ENCODE data around the gene MYB. TPM values are rescaled to one million over a fixed set of nuclear protein-coding genes. Genes with fewer than 3 reads are reported as not detected.
A peak's percentile ranks its signal among the peaks of the same experiment; 100 is the strongest.
"Not testable (repeated sequence)": the region's sequence is repeated elsewhere in the genome, so short reads cannot be mapped to it uniquely, and the experiment has no call there.

The MYB gene
- total RNA-seq: 1 to 10 TPM in 5 of 8 experiments, under 1 TPM in 1, not detected in 2; 0.60 to 4.8 (median 1.4) TPM

DNA sequence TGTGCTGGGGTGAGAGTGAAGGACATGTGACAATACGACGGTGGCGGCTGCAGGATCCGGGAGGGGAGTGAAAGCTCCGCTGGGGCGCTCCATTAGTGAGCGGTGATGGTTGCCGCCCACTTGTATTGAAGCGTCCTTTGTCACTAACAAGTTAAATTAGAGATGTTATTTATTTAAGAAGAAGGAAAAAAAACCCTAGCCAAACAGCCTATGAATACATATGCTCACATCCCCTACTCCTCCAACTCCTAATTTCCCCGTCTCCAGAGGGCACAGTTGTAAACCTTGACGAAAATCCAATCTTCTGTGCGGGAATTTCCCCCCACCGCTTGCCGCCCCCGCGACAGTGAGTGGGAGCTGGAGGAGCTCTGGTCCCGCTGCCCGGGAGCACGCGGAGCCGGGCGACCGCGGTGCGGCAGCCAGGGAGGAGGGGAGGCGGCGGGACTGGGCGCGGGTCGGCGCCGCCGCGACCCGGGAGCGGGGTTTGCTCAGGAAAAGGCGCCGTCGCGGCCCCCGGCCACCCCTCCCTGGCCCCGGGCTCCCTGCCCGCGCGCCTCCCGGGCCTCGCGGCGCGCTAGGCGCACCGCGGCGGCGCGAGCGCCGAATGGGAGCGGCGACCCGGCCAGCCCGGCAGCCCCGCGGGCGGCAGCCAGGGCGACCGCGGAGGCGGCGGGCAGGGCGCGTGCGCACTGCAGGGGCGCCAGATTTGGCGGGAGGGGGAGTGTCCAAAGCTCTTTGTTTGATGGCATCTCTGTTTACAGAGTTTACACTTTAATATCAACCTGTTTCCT, at the start of gene MYB:
MYB (plus strand) TSS at position 767 of the 791 bp plus-strand sequence. CDS start 206 bp downstream, outside the sequence.
- ATAC-seq (replicated peaks in 6 of 8): peak; percentile 69 to 85 (median 78)
- Histone ChIP-seq H3K4me1 (replicated peaks in 1 of 2) (peaks cover 0 to 6% of the 10 kb centered on the region in 2 donors), H3K27ac (peak within 1 kb of the TSS in 1 of 2 donors; percentile 9), H3K4me3 (peak within 1 kb of the TSS; percentile 61 to 90 (median 72))
- in situ Hi-C loops (cut with MboI; ENCODE audit: low pct_unique_long_range_greater_than_20kb in 2 of 9, low sequenced_read_pairs in 9 of 9, unreplicated experiment in 9 of 9): no loop called here
- 0 to 2% (median 1%) methylated on average over 3 to 10 of the region's 75 CpGs; no CpG with 5 or more reads in 6 of the 10 experiments for WGBS, 10 experiments

GRCh38 chr6:135132776-135133175, 48.3 kb upstream of the MYB start:
- peak in 3 of 8 experiments; percentile 51 to 54 (median 54) for ATAC-seq (replicated peaks in 6 of 8)
- H3K4me3 ChIP-seq: no peak overlapping the region
- no peaks in the 10 kb centered on the region for H3K4me1 ChIP-seq (replicated peaks in 1 of 2)
- WGBS, 10 experiments: 6 to 100% (median 80%) methylated on average over 1 to 2 of the region's 2 CpGs; no CpG with 5 or more reads in 1 of the 10 experiments
- no peak overlapping the region for H3K27ac ChIP-seq
- in situ Hi-C loops (cut with MboI; ENCODE audit: low pct_unique_long_range_greater_than_20kb in 2 of 9, low sequenced_read_pairs in 9 of 9, unreplicated experiment in 9 of 9): loop anchor here in 1 of 9 experiments (25.0 kb wide), 1 partner anchor 305 kb away; no protein-coding TSS in a partner anchor

GRCh38 chr6:135135835-135136234, 45.3 kb upstream of the MYB start:
- Histone ChIP-seq H3K4me1 (replicated peaks in 1 of 2) (no peaks in the 10 kb centered on the region), H3K27ac (no peak overlapping the region), H3K4me3 (no peak overlapping the region)
- no peak for ATAC-seq (replicated peaks in 6 of 8)
- WGBS, 10 experiments: 20 to 100% (median 85%) methylated on average over 1 to 4 of the region's 4 CpGs; no CpG with 5 or more reads in 3 of the 10 experiments
- in situ Hi-C loops (cut with MboI; ENCODE audit: low pct_unique_long_range_greater_than_20kb in 2 of 9, low sequenced_read_pairs in 9 of 9, unreplicated experiment in 9 of 9): loop anchor here in 1 of 9 experiments (25.0 kb wide), 1 partner anchor 301 kb away; no protein-coding TSS in a partner anchor

DNA sequence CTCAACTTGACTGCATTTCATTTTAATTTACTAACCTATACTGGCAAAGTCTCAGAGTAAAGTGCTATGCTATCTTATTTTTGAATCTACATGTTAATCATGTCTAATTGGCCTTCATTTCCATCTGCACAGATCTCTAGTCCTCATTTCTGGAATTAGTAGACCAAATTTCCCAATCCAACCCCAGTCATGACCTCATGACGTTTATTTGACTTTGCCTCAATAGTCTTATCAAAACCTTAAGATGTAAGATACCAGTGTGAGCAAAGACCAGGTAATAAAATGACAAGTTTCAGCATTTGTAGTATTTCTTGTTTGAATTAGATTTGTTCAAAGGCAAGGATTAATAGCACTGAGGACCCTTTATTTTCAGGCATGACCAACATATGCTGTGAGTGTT, 43.3 kb upstream of the MYB start:
- ATAC-seq (replicated peaks in 6 of 8): no peak
- in situ Hi-C loops (cut with MboI; ENCODE audit: low pct_unique_long_range_greater_than_20kb in 2 of 9, low sequenced_read_pairs in 9 of 9, unreplicated experiment in 9 of 9): loop anchor here in 1 of 9 experiments (25.0 kb wide), 1 partner anchor 299 kb away; no protein-coding TSS in a partner anchor
- H3K4me3 ChIP-seq: no peak overlapping the region
- H3K4me1 ChIP-seq (replicated peaks in 1 of 2): no peaks in the 10 kb centered on the region
- 0 to 86% (median 50%) methylated on average over 1 of the region's 1 CpG for WGBS, 10 experiments
- H3K27ac ChIP-seq: no peak overlapping the region

- no peak for ATAC-seq (replicated peaks in 6 of 8)
- WGBS, 10 experiments: 50 to 89% (median 66%) methylated on average over 2 to 4 of the region's 4 CpGs; no CpG with 5 or more reads in 3 of the 10 experiments
- in situ Hi-C loops (cut with MboI; ENCODE audit: low pct_unique_long_range_greater_than_20kb in 2 of 9, low sequenced_read_pairs in 9 of 9, unreplicated experiment in 9 of 9): loop anchor here in 1 of 9 experiments (25.0 kb wide), 1 partner anchor 296 kb away; no protein-coding TSS in a partner anchor
- Histone ChIP-seq H3K27ac (no peak overlapping the region), H3K4me1 (replicated peaks in 1 of 2) (no peaks in the 10 kb centered on the region), H3K4me3 (no peak overlapping the region)
Observed at GRCh38 chr6:135141182-135141581, 39.9 kb upstream of the MYB start.

DNA sequence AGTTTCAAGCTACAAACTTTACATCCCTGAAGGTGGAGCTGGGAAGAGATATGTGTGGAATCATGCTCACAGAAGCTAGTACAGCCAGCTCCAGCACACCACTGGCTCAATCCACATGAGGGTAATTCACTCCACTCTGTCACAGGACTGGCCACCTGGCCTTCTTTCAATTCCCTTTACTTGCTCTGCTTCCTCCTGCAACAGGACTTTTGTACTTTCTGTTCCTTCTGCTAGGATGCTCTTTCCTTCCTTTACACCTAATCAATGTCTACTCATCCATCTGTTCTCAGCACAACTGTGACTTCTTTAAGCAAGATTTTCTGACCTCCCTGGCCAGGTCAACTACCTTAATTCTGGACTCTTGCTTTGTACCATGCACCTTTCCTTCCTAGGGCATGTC, 39.4 kb upstream of the MYB start:
- in situ Hi-C loops (cut with MboI; ENCODE audit: low pct_unique_long_range_greater_than_20kb in 2 of 9, low sequenced_read_pairs in 9 of 9, unreplicated experiment in 9 of 9): loop anchor here in 1 of 9 experiments (25.0 kb wide), 1 partner anchor 296 kb away; no protein-coding TSS in a partner anchor
- H3K27ac ChIP-seq: no peak overlapping the region
- no peak overlapping the region for H3K4me3 ChIP-seq
- H3K4me1 ChIP-seq (replicated peaks in 1 of 2): no peaks in the 10 kb centered on the region
- ATAC-seq (replicated peaks in 6 of 8): no peak

DNA sequence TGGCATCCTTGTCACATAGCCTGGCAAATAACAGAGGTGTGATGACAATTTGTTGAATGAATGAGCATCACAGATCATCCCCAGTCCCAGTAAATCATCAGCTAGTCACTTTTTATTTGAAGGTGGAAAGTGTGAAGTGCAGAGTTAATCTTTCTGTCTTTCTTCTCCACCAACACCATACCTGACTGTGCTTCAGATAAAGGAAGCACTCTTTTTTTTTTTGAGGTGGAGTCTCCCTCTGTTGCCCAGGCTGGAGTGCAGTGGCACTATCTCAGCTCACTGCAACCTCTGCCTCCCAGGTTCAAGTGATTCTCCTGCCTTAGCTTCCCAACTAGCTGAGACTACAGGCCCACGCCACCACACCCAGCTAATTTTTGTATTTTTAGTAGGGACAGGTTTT, 38.9 kb upstream of the MYB start:
- not testable (repeated sequence) for H3K4me3 ChIP-seq; H3K4me1 ChIP-seq (replicated peaks in 1 of 2); ATAC-seq (replicated peaks in 6 of 8); H3K27ac ChIP-seq
- in situ Hi-C loops (cut with MboI; ENCODE audit: low pct_unique_long_range_greater_than_20kb in 2 of 9, low sequenced_read_pairs in 9 of 9, unreplicated experiment in 9 of 9): loop anchor here in 1 of 9 experiments (25.0 kb wide), 1 partner anchor 295 kb away; no protein-coding TSS in a partner anchor
- 83 to 100% (median 85%) methylated on average over 1 of the region's 1 CpG; no CpG with 5 or more reads in 6 of the 10 experiments for WGBS, 10 experiments

GRCh38 chr6:135144673-135145062, 36.4 kb upstream of the MYB start:
- no peak for ATAC-seq (replicated peaks in 6 of 8)
- H3K27ac ChIP-seq: no peak overlapping the region
- H3K4me3 ChIP-seq: no peak overlapping the region
- in situ Hi-C loops (cut with MboI; ENCODE audit: low pct_unique_long_range_greater_than_20kb in 2 of 9, low sequenced_read_pairs in 9 of 9, unreplicated experiment in 9 of 9): loop anchor here in 1 of 9 experiments (25.0 kb wide), 1 partner anchor 293 kb away; no protein-coding TSS in a partner anchor
- no peaks in the 10 kb centered on the region for H3K4me1 ChIP-seq (replicated peaks in 1 of 2)
- WGBS, 10 experiments: 0 to 30% (median 25%) methylated on average over 2 to 4 of the region's 4 CpGs

GRCh38 chr6:135145063-135145800, 35.9 kb upstream of the MYB start:
- in situ Hi-C loops (cut with MboI; ENCODE audit: low pct_unique_long_range_greater_than_20kb in 2 of 9, low sequenced_read_pairs in 9 of 9, unreplicated experiment in 9 of 9): loop anchor here in 1 of 9 experiments (25.0 kb wide), 1 partner anchor 292 kb away; no protein-coding TSS in a partner anchor
- Histone ChIP-seq H3K4me3 (no peak overlapping the region), H3K27ac (no peak overlapping the region), H3K4me1 (replicated peaks in 1 of 2) (no peaks in the 10 kb centered on the region)
- 54 to 100% (median 83%) methylated on average over 1 to 2 of the region's 2 CpGs for WGBS, 10 experiments
- ATAC-seq (replicated peaks in 6 of 8): peak in 2 of 8 experiments; percentile 29 to 38

- in situ Hi-C loops (cut with MboI; ENCODE audit: low pct_unique_long_range_greater_than_20kb in 2 of 9, low sequenced_read_pairs in 9 of 9, unreplicated experiment in 9 of 9): loop anchor here in 1 of 9 experiments (25.0 kb wide), 1 partner anchor 291 kb away; no protein-coding TSS in a partner anchor
- WGBS, 10 experiments: 47 to 100% (median 83%) methylated on average over 1 to 6 of the region's 7 CpGs; no CpG with 5 or more reads in 1 of the 10 experiments
- Histone ChIP-seq H3K27ac (no peak overlapping the region), H3K4me3 (no peak overlapping the region), H3K4me1 (replicated peaks in 1 of 2) (no peaks in the 10 kb centered on the region)
- ATAC-seq (replicated peaks in 6 of 8): peak in 2 of 8 experiments; percentile 45 to 57
Observed at GRCh38 chr6:135146162-135146934, 34.8 kb upstream of the MYB start.

DNA sequence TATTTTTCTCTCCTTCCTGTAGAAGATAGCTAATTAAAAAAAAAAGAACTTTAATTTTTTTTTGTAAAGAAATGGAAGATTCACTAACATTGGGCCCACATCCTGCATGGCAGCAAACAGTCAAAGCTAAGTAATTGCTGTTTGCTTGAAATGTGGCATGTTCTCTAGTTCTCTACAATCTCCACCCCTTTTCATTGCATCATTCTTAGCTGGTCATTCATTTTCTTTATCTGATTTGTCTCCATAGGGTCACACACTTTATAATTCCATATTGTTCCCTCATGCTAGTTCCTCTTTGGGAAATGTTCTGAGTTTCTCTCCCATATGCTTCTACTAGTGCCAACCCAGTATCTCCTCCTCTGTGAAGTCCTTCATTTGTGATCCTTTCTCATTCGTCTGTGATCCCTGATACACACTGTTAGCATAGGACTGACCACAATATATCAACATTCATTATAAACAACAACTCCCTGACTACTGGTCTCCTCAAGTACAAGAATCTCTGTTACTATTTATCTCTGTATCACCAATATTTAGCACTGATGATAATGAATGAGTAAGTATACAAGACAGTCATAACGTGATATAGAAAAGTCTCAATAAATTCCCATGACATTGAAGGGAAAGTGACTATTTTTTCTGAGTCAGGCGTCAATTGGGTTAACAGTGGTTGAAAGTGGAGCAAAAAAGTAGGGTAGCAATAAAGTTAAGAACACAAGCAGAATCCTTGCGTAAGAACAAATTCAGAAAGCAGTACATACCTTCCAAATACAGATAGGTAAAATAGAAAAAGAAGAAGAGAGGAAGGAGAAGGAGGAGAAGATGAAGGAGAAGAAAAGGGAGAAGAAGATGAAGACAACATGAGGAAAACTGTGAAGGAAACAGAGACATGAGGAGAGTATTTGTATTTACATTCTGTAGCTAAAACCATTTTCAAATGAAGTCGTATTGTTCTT, 33.2 kb upstream of the MYB start:
- 69 to 92% (median 87%) methylated on average over 2 to 5 of the region's 5 CpGs for WGBS, 10 experiments
- in situ Hi-C loops (cut with MboI; ENCODE audit: low pct_unique_long_range_greater_than_20kb in 2 of 9, low sequenced_read_pairs in 9 of 9, unreplicated experiment in 9 of 9): loop anchor here in 1 of 9 experiments (25.0 kb wide), 1 partner anchor 289 kb away; no protein-coding TSS in a partner anchor
- Histone ChIP-seq H3K4me1 (replicated peaks in 1 of 2) (no peaks in the 10 kb centered on the region), H3K4me3 (no peak overlapping the region), H3K27ac (no peak overlapping the region)
- ATAC-seq (replicated peaks in 6 of 8): peak in 2 of 8 experiments; percentile 25 to 47

All from motor neuron (in vitro differentiated cells).